Activated T-cell treated with anti-CD3 and anti-CD28 coated beads, Interleukin-2, amount 50 U/mL, for 72 hours (primary cell): ENCODE data around the gene NPLOC4. TPM values are rescaled to one million over a fixed set of nuclear protein-coding genes. Genes with fewer than 3 reads are reported as not detected.
A peak's percentile ranks its signal among the peaks of the same experiment; 100 is the strongest.

Experiments
- ATAC-seq, 2 donors: fragments of 150-1000 bp; cut with Tn5 transposase; replicated peaks in 1 of 2; 2 replicates each; pipeline ENCODE4 v1.10.0; 2021; ENCODE audit warnings: moderate library complexity in 2 of 2, mild to moderate bottlenecking in 1 of 2
- DNase-seq, 2 donors: peaks; one replicate each; pipeline ENCODE4 v3.0.0; 2021 to 2022; ENCODE audit warnings: mixed read lengths in 1 of 2
- H3K27ac Mint-ChIP-seq: one replicate; pipeline ENCODE4 v1.8.0; 2022; ENCODE audit warnings: mild to moderate bottlenecking, moderate library complexity, mixed read lengths
- H3K27me3 Mint-ChIP-seq: one replicate; pipeline ENCODE4 v1.8.0; 2022; ENCODE audit warnings: low read depth, mixed read lengths
- H3K36me3 Mint-ChIP-seq, 2 donors: one replicate each; pipeline ENCODE4 v1.8.0; 2022; ENCODE audit warnings: mixed read lengths in 2 of 2, mild to moderate bottlenecking in 1 of 2; ENCODE audit not compliant: insufficient read depth in 2 of 2
- H3K4me1 Mint-ChIP-seq: one replicate; pipeline ENCODE4 v1.8.0; 2022; ENCODE audit warnings: low read depth, mixed read lengths
- H3K4me3 Mint-ChIP-seq, 2 donors: one replicate each; pipeline ENCODE4 v1.8.0; 2022; ENCODE audit warnings: mild to moderate bottlenecking in 2 of 2, mixed read lengths in 2 of 2, moderate library complexity in 2 of 2
- H3K9me3 Mint-ChIP-seq, 2 donors: one replicate each; pipeline ENCODE4 v1.8.0; 2022; ENCODE audit warnings: mixed read lengths in 2 of 2
- total RNA-seq, 2 donors: library from RNA; stranded (reverse); gene quantifications; one replicate each; pipeline ENCODE4 v1.2.3, GENCODE V29; 2022

The NPLOC4 gene
- total RNA-seq, 2 donors from 2014 or later, result 89.7 to 107 TPM

DNA sequence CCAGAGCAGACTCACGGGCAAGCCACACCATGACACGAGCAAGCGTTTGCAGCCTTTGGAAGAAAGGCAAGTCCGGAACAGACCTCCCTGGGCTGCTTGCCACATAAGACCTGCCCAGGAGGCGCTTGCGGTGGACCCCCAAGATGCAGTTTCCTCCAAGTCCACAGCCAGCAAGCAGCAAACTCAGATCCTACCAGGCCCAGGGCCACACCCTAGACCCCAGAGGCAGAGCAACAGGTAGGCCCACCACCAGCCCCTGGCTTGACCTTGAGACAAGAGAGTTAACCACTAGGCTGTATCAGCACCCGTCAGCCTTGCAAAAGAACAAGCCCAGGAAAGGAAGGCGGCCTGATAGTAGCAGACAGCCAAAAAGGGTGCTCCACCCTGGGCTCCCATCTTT, 87.1 kb downstream of the NPLOC4 start:
- peaks cover 44% of the 10 kb centered on the region for H3K4me1 Mint-ChIP-seq
- DNase-seq (no peak), ATAC-seq (no peak)
- H3K4me3 Mint-ChIP-seq, result peak overlapping the region; percentile 39 to 96
- H3K27ac Mint-ChIP-seq, result no peak overlapping the region
- no peaks in the 10 kb centered on the region for H3K9me3 Mint-ChIP-seq
- peaks cover 0 to 10% of the 10 kb centered on the region in 2 donors for H3K36me3 Mint-ChIP-seq
- H3K27me3 Mint-ChIP-seq, result no peaks in the 10 kb centered on the region

DNA sequence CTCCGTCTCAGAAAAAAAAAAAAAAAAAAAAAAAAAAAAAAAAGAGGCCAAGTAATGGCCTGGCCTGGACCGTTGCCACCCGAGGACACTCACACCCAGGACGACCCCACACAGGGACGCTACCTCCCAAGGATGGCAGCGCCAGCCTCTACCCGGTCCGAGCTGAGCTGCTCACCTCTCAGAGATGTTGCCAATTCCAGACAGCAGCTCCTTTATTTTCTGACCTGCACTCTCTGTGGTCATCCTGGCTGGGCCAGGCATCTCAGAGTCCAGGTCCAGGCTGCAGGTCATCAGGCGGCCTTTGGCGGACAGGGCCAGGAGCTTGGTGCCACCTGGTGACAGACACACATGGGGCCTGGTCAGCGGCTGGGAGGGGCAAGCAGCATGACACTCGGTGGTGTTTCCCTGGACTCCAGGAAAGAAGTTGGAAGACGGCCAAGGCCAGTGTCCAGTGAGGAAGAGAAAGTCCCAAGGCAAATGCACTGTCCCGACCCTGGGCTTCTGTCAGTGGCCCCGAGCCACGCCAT, 87.8 kb downstream of the NPLOC4 start:
- no peak for DNase-seq
- ATAC-seq, result no peak
- no peak overlapping the region for H3K27ac Mint-ChIP-seq
- peaks cover 0 to 10% of the 10 kb centered on the region in 2 donors for H3K36me3 Mint-ChIP-seq
- no peaks in the 10 kb centered on the region for H3K9me3 Mint-ChIP-seq
- peaks cover 40% of the 10 kb centered on the region for H3K4me1 Mint-ChIP-seq
- no peak overlapping the region for H3K4me3 Mint-ChIP-seq
- H3K27me3 Mint-ChIP-seq, result no peaks in the 10 kb centered on the region

DNA sequence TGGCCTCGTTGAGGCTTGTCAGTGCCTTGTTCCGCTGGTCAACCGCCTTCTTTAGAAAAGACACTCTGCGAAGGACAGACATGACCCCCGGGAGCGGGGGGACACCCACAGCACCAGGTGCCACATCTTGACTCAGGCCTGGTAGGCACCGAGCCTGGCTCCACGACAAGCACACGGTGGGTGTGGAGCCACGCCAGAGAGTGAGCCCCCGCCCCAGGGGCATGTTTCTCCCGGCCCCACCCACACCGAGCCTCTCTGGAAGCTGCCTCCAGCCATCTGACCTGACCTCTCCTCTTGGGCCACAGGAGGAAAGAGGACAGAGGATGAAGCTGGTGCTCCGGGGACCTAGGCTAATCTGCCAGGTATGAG, 89.3 kb downstream of the NPLOC4 start:
- H3K27me3 Mint-ChIP-seq, result no peaks in the 10 kb centered on the region
- H3K4me1 Mint-ChIP-seq, result peaks cover 26% of the 10 kb centered on the region
- ATAC-seq, result no peak
- peaks cover 0 to 10% of the 10 kb centered on the region in 2 donors for H3K36me3 Mint-ChIP-seq
- no peak for DNase-seq
- H3K4me3 Mint-ChIP-seq, result no peak overlapping the region
- H3K9me3 Mint-ChIP-seq, result no peaks in the 10 kb centered on the region
- H3K27ac Mint-ChIP-seq, result no peak overlapping the region

DNA sequence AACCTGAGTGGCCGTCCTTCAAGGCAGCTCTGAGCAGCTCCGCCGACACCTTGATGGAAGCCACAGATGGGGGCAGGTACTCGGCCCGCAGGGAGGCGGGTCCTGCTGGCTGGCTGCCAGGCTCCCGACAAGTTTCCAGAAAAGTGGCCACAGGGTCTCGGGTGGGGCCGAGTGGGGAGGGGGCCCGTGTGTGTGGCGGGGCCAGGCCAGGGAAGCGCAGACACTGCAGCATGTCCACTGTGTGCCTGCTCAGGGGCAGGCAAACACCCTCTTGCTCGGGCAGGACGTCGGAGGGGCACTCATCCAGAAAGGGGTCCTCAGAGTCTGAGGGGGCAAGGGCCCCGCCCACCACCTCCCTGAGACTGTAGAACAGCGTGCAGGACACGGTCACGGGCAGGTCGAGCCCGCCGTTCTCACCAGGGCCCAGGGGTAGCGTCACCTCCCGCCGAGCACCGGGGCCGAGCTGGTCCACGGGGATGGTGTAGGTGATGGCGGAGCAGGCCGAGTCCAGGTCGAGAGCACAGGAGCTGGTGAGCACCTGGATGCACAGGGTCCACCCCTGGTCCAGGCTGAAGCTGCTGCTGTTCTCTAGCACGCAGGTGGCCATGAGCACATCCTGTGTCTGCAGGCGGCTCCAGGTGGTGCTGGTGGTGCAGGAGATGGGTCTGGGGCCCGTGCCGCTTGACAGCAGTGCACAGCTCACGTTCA, 89.9 kb downstream of the NPLOC4 start:
- Mint-ChIP-seq H3K9me3 (no peaks in the 10 kb centered on the region), H3K36me3 (peaks cover 0 to 12% of the 10 kb centered on the region in 2 donors), H3K27ac (no peak overlapping the region), H3K27me3 (no peaks in the 10 kb centered on the region), H3K4me1 (peaks cover 26% of the 10 kb centered on the region), H3K4me3 (no peak overlapping the region)
- no peak for ATAC-seq
- DNase-seq, result no peak

- no peak for DNase-seq
- no peaks in the 10 kb centered on the region for H3K9me3 Mint-ChIP-seq
- H3K4me3 Mint-ChIP-seq, result no peak overlapping the region
- ATAC-seq, result no peak
- peaks cover 0 to 12% of the 10 kb centered on the region in 2 donors for H3K36me3 Mint-ChIP-seq
- peaks cover 13% of the 10 kb centered on the region for H3K4me1 Mint-ChIP-seq
- no peak overlapping the region for H3K27ac Mint-ChIP-seq
- no peaks in the 10 kb centered on the region for H3K27me3 Mint-ChIP-seq
Measured at GRCh38 chr17:81545160-81545949, 91.6 kb downstream of the NPLOC4 start.

DNA sequence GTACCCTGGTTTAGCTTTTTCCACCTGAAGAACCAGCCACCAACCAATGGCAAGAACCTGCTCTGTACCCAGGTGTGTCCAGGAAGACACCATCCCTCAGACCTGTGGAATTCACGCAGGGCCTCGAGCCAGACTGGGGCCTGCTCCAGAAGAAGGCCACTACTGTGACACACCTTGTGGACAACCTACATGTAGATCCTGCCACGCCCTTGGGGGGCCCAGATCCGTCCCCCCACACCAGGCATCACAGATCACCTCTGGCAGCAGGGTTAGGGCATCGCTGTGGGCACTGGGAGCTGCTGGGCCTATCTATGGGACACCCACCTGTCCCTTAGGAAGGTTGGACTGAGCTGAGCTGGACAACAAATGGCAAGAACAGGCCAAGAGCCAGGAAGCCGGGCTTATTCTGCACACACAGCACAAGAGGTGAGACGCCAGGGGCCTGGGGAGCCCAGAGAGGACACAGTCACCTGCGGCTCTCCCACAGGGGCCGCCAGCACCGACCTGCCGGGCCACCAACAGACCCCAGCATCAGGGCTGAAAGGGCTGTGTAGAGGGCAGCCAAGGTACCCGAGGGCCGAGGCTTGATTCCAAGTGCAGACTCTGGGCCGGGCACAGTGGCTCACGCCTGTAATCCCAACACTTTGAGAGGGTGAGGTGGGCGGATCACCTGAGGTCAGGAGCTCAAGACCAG, 92.5 kb downstream of the NPLOC4 start:
- peaks cover 0 to 8% of the 10 kb centered on the region in 2 donors for H3K36me3 Mint-ChIP-seq
- no peak for ATAC-seq
- no peaks in the 10 kb centered on the region for H3K9me3 Mint-ChIP-seq
- DNase-seq, result no peak
- no peak overlapping the region for H3K27ac Mint-ChIP-seq
- H3K4me3 Mint-ChIP-seq, result no peak overlapping the region
- no peaks in the 10 kb centered on the region for H3K27me3 Mint-ChIP-seq
- H3K4me1 Mint-ChIP-seq, result peaks cover 4% of the 10 kb centered on the region

DNA sequence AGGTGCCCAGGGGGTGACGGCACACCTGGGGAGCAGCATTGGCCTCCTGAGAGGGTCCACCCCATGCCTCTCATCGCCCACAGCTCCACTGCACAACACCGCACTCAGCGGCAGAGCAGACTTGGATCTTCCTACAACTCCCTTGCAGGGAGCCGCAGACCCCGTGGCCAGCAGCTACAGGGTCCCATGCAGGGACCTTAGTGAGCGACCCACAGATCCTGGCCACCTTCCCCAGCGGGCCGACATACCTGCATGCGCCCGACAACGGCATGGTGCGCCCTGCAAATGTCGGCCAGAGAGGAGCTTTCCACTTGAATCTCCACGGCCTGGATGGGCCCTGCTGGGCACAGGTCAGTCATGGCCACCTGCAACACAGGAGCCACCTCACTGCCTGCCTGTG, 93.2 kb downstream of the NPLOC4 start:
- Mint-ChIP-seq H3K9me3 (no peaks in the 10 kb centered on the region), H3K36me3 (peaks cover 0 to 6% of the 10 kb centered on the region in 2 donors)
- ATAC-seq, result no peak

DNA sequence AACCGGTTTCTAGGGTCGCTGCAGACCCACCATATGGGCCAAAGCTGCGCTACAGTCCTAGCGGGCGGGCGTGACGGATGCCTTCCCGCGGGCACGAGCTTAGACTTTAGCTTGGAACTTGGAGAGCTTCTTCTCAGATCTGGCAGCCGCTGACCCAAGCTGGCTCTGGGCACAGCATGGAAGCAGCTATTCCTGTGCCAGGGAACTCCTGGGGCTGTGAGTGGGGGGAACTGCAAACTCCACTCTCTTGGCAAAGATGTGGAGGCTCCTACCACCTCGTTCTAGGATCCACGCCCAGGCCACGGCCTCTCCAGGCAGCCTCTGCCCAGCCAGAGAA, 93.6 kb downstream of the NPLOC4 start:
- Mint-ChIP-seq H3K4me1 (no peaks in the 10 kb centered on the region), H3K36me3 (peaks cover 0 to 6% of the 10 kb centered on the region in 2 donors), H3K27me3 (no peaks in the 10 kb centered on the region), H3K9me3 (no peaks in the 10 kb centered on the region), H3K27ac (no peak overlapping the region), H3K4me3 (no peak overlapping the region)
- DNase-seq (no peak), ATAC-seq (no peak)

More for the DNA sequence above, 93.2 kb downstream of the NPLOC4 start:
- Mint-ChIP-seq H3K27ac (no peak overlapping the region), H3K27me3 (no peaks in the 10 kb centered on the region), H3K4me1 (no peaks in the 10 kb centered on the region), H3K4me3 (no peak overlapping the region)
- DNase-seq, result no peak

DNA sequence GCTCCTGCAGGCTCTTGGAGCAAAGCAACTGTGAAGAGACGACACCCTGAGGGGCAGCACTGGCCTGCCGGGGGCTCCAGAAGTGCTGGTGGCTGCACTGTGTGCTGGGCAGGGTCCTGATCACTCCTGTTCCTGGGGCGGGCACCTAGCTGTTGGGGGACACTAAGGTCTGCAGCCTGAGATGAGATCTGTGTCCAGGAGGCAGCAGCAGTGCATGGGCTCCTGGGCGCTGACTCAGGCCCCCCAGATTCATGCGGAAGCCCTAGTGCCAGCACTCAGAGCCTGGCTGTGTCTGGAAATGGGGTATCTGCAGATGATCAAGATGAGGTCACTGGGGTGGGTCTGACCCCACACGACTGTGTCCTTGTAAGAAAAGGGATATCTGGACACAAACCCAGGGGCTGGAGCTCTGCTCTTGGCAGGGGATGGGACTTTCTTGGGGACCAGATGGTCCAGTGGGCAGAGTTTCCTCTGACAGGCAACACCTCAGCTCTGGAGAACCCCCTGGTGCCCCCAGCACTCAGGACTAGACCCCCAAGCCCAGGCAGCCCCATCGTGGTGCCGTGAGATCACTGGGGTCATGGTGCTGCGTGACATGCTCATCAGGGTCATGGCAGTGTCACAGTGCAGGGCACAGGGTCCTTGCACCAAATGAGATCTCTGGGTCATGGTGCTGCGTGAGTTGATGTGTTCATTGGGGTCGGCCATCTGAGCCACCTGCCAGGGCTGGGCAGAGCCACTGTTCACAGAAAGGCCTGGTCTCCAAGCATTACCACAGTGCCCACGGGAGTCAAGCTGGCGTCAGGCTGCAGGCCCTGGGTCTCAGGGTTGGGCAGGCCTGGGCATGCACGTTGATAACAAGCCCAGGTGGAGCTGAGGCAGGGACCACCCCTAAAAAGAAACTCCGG, 94.2 kb downstream of the NPLOC4 start:
- ATAC-seq, result no peak
- Mint-ChIP-seq H3K9me3 (no peaks in the 10 kb centered on the region), H3K27ac (no peak overlapping the region)

DNA sequence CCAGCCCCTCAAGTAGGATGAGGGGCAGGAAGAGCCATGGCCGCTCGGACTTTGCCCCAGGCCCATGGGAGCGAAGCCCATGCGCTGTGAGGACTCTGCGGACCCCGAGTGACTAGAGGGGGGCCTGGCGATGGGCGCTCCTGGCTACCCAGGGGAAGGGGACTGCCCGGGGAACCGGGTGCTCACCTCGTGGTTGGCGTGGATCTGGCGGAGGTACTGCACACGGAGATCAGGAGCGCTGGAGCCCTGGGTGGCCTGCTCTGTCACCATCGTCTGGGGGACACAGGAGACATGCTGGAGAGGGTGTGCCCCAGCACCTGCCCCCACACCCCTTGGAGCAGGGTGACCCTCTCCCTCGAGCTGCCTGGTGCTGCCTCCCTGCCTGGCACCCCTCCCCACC, 95.8 kb downstream of the NPLOC4 start:
- ATAC-seq (no peak), DNase-seq (no peak)
- Mint-ChIP-seq H3K4me3 (no peak overlapping the region), H3K36me3 (peaks cover 1 to 2% of the 10 kb centered on the region in 2 donors), H3K27ac (no peak overlapping the region), H3K4me1 (no peaks in the 10 kb centered on the region), H3K9me3 (no peaks in the 10 kb centered on the region), H3K27me3 (peaks cover 1% of the 10 kb centered on the region)

More for the DNA sequence above, 94.2 kb downstream of the NPLOC4 start:
- Mint-ChIP-seq H3K36me3 (peaks cover 1 to 6% of the 10 kb centered on the region in 2 donors), H3K4me1 (no peaks in the 10 kb centered on the region), H3K4me3 (no peak overlapping the region), H3K27me3 (no peaks in the 10 kb centered on the region)
- no peak for DNase-seq

GRCh38 chr17:81540676-81541027, 96.3 kb downstream of the NPLOC4 start:
- Mint-ChIP-seq H3K4me1 (no peaks in the 10 kb centered on the region), H3K4me3 (no peak overlapping the region), H3K9me3 (no peaks in the 10 kb centered on the region), H3K27me3 (peaks cover 6% of the 10 kb centered on the region), H3K27ac (no peak overlapping the region), H3K36me3 (peaks cover 1 to 2% of the 10 kb centered on the region in 2 donors)
- ATAC-seq, result no peak
- DNase-seq, result no peak

GRCh38 chr17:81539961-81540675, 96.8 kb downstream of the NPLOC4 start:
- DNase-seq (no peak), ATAC-seq (no peak)
- no peaks in the 10 kb centered on the region for H3K9me3 Mint-ChIP-seq
- peaks cover 9% of the 10 kb centered on the region for H3K27me3 Mint-ChIP-seq
- H3K27ac Mint-ChIP-seq, result no peak overlapping the region
- H3K4me1 Mint-ChIP-seq, result no peaks in the 10 kb centered on the region
- H3K36me3 Mint-ChIP-seq, result peaks cover 1 to 2% of the 10 kb centered on the region in 2 donors
- no peak overlapping the region for H3K4me3 Mint-ChIP-seq
